Hepatocyte (in vitro differentiated cells): ENCODE results near the gene CPSF4.

Source experiments
- CTCF ChIP-seq: fragments of 200-600 bp; sonication (generic); IDR thresholded peaks from 2 replicates; pipeline ENCODE4 v1.5.1; 2016; ENCODE audit warnings: antibody characterized with exemption, mild to moderate bottlenecking; ENCODE audit not compliant: poor library complexity
- EZH2 ChIP-seq: fragments of 200-600 bp; sonication (generic); IDR thresholded peaks from 2 replicates; pipeline ENCODE4 v1.6.1; 2016; ENCODE audit warnings: antibody characterized with exemption, mild to moderate bottlenecking, borderline replicate concordance
- EZH2phosphoT487 ChIP-seq: fragments of 200-600 bp; sonication (generic); IDR thresholded peaks from one replicate; pipeline ENCODE4 v1.6.1; 2018; ENCODE audit warnings: antibody characterized with exemption, mild to moderate bottlenecking, low read depth, moderate library complexity; ENCODE audit not compliant: unreplicated experiment, severe bottlenecking

GRCh38 chr7:99389772-99390171 is 49.0 kb upstream of the CPSF4 start:
- no peak for TF ChIP-seq CTCF
- no peak for TF ChIP-seq EZH2
- no peak for TF ChIP-seq EZH2phosphoT487
